NB4 (cell line): Measurements from ENCODE around the gene ANO10.

Experiments used
- MAX ChIP-seq: IDR thresholded peaks from 2 replicates; pipeline ENCODE4 v1.6.1; 2011; ENCODE audit warnings: low read depth, low read length
- POLR2A ChIP-seq: IDR thresholded peaks from 2 replicates; pipeline ENCODE4 v1.6.1; 2011; ENCODE audit warnings: mild to moderate bottlenecking; ENCODE audit not compliant: insufficient read length; ENCODE audit errors: extremely low read depth

GRCh38 chr3:43526956-43527355 lies 94.9 kb downstream of the ANO10 start:
- TF ChIP-seq POLR2A (no peak), MAX (no peak)
